Measurements from ENCODE around the gene ERI3. TPM values are rescaled to one million over a fixed set of nuclear protein-coding genes. Genes with fewer than 3 reads are reported as not detected.

The ERI3 gene
- total and polyA plus RNA-seq, 2 donors (not counting 3 experiments of a cell fraction or from before 2014, with no cell fraction given) = 45.3 to 94.0 TPM

- H3K4me1 ChIP-seq (ENCODE audit: control insufficient read depth, extremely low read depth, insufficient read depth, low read length) = no peaks in the 10 kb centered on the region
- no peaks in the 10 kb centered on the region for H3K9me1 ChIP-seq (replicated peaks; ENCODE audit: control insufficient read depth, extremely low read depth, insufficient read depth, low read length)
- no peak overlapping the region for H3K9ac ChIP-seq (replicated peaks; ENCODE audit: extremely low read depth, insufficient read depth, low read length)
- dilution Hi-C loops (cut with MboI; ENCODE audit: extremely low pct_ligation_motif_present, low sequenced_read_pairs) = no loop called here
- H3K4me2 ChIP-seq (ENCODE audit: insufficient read depth, low read length) = no peak overlapping the region
- H3K36me3 ChIP-seq (ENCODE audit: control insufficient read depth in 2 of 2, extremely low read depth in 1 of 2, insufficient read depth in 2 of 2, low read length in 2 of 2) = peaks cover 0 to 18% of the 10 kb centered on the region in 2 experiments
- no peaks in the 10 kb centered on the region for H4K20me1 ChIP-seq (replicated peaks; ENCODE audit: control insufficient read depth, extremely low read depth, insufficient read depth, low read length)
- DNase-seq (ENCODE audit: low read depth, low spot score) = no peak
- no peaks in the 10 kb centered on the region for H3K79me2 ChIP-seq (ENCODE audit: control insufficient read depth, insufficient read depth, low read length)
- CTCF ChIA-PET = interaction anchor here (0.7 to 1.0 kb wide), 2 partner anchors 56 to 79 kb away, joined by 3 read pairs; no protein-coding TSS in a partner anchor
- no peak overlapping the region for H3K4me3 ChIP-seq (replicated peaks in 1 of 3; ENCODE audit: insufficient read depth in 1 of 3, low read depth in 1 of 3, low read length in 3 of 3)
- FAIRE-seq = no peak
- H3K9me3 ChIP-seq (replicated peaks; ENCODE audit: control insufficient read depth, insufficient read depth, low read length) = no peaks in the 10 kb centered on the region
- TF ChIP-seq GATA2 (IDR thresholded peaks at IDR 0.05; ENCODE audit: insufficient read depth, insufficient read length, low read depth, low read length) (no peak), JUN (IDR thresholded peaks at IDR 0.05; ENCODE audit: borderline replicate concordance, insufficient read depth, insufficient read length, low read depth) (no peak), CTCF (IDR thresholded peaks at IDR 0.05; ENCODE audit: extremely low read depth in 1 of 2, insufficient read depth in 1 of 2, low read depth in 1 of 2, low read length in 2 of 2) (no peak), POLR2AphosphoS5 (IDR thresholded peaks at IDR 0.05; ENCODE audit: insufficient read depth, low read depth, low read length) (no peak), FOS (IDR thresholded peaks at IDR 0.05; ENCODE audit: borderline replicate concordance, insufficient read depth, low read length) (no peak), MAX (IDR thresholded peaks at IDR 0.05; ENCODE audit: insufficient read depth, insufficient read length) (no peak), POLR2A (IDR thresholded peaks at IDR 0.05; ENCODE audit: low read depth, low read length) (no peak), MYC (IDR thresholded peaks at IDR 0.05; ENCODE audit: low read depth, low read length) (no peak), EZH2 (IDR thresholded peaks at IDR 0.05; ENCODE audit: borderline replicate concordance, low read depth, low read length, severe bottlenecking) (no peak)
- no peak overlapping the region for H3K27ac ChIP-seq (ENCODE audit: insufficient read depth, low read depth, low read length)
- no peak overlapping the region for H2AFZ ChIP-seq (ENCODE audit: low read depth, low read length)
- intact Hi-C loops (cut with micrococcal nuclease) = no loop called here
- no TSS peak for BruUV-seq (replicated peaks)
- POLR2A ChIA-PET = no interaction called here
- no peaks in the 10 kb centered on the region for H3K27me3 ChIP-seq (ENCODE audit: control insufficient read depth in 2 of 2, insufficient read depth in 2 of 2, low read length in 2 of 2)
Observed at GRCh38 chr1:44294588-44295007, 60.5 kb downstream of the ERI3 start.

All from endothelial cell of umbilical vein (primary cell).